Measurements from ENCODE around the gene ZNF285. TPM values are rescaled to one million over a fixed set of nuclear protein-coding genes. Genes with fewer than 3 reads are reported as not detected.

ZNF285 gene
- total RNA-seq, 1 experiment from 2014 or later: 3.9 TPM

DNA sequence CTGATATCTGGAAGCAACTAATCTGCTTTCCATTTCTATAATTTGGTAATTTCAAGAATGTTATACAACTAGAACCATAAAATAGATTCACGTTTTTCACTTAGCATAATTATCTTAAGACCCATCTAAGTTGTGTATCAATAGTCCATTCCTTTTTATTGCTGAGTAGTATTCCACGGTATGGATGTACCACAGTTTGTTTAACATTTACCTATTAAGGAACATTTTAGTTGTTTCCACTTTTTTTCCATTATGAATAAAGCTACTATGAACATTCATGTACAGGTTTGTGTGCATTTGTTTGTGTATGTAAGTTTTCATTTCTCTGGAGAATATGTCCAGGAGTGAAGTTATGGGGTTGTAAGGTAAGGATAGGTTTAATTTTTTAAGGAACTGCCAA is 26.6 kb downstream of the ZNF285 start:
- no TSS peak for BruUV-seq (replicated peaks)
- H3K9me3 ChIP-seq (ENCODE audit: low read depth, low read length, poor library complexity, severe bottlenecking): no peaks in the 10 kb centered on the region
- H3K27me3 ChIP-seq (replicated peaks; ENCODE audit: insufficient read depth, low read depth, low read length, poor library complexity): no peaks in the 10 kb centered on the region
- intact Hi-C loops (cut with micrococcal nuclease; ENCODE audit: unreplicated experiment): no loop called here
- no peaks in the 10 kb centered on the region for H3K36me3 ChIP-seq (ENCODE audit: insufficient read depth, low read length, poor library complexity, severe bottlenecking)
- TF ChIP-seq, protein P1, sequence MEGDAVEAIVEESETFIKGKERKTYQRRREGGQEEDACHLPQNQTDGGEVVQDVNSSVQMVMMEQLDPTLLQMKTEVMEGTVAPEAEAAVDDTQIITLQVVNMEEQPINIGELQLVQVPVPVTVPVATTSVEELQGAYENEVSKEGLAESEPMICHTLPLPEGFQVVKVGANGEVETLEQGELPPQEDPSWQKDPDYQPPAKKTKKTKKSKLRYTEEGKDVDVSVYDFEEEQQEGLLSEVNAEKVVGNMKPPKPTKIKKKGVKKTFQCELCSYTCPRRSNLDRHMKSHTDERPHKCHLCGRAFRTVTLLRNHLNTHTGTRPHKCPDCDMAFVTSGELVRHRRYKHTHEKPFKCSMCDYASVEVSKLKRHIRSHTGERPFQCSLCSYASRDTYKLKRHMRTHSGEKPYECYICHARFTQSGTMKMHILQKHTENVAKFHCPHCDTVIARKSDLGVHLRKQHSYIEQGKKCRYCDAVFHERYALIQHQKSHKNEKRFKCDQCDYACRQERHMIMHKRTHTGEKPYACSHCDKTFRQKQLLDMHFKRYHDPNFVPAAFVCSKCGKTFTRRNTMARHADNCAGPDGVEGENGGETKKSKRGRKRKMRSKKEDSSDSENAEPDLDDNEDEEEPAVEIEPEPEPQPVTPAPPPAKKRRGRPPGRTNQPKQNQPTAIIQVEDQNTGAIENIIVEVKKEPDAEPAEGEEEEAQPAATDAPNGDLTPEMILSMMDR (conservative IDR thresholded peaks at IDR 0.05; ENCODE audit: low read depth, low read length): no peak
- TF ChIP-seq EZH2 (IDR thresholded peaks at IDR 0.05; ENCODE audit: borderline replicate concordance, low read depth, low read length, poor library complexity, severe bottlenecking): no peak
- H3K4me1 ChIP-seq (ENCODE audit: insufficient read depth, low read length, poor library complexity, severe bottlenecking): no peaks in the 10 kb centered on the region
- CTCF ChIA-PET: no interaction called here
- POLR2A ChIA-PET (ENCODE audit: low non-redundant PET): no interaction called here
- no peak overlapping the region for H3K27ac ChIP-seq (ENCODE audit: low read depth, low read length, poor library complexity, severe bottlenecking)
- no peak for DNase-seq (ENCODE audit: low spot score)
- no peak overlapping the region for H3K4me3 ChIP-seq (ENCODE audit: low read depth, low read length, poor library complexity, severe bottlenecking)

DNA sequence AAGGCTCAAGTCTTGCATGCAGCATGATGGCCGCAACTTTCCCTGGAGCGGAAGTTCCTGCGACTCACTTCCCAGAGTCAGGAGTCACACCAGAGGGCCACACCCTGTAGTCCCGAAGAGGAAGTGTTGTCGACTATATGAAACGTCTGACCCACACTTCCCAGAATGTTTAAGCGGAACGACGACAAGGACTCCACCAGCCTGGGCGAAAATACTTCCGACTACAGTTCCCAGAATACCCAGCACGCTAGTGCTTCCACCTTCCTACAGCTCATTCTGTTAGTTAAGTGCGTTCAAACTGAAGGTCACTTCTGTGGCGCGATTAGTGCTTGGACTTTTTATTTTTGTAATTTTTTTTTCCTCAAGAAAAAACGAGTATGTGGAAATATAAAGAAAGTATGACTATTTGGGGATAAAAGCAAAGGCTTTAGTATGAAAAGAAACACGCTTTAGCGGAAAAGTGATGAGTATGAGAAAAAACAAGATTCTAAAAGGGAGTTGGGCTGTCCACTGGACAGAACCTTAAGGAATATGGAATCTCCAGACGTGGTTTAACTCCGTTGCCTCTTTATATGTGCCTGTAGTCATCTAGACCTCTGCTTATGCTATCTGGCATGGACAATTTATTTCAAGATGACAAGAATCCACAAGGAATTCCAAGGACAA is 29.5 kb downstream of the ZNF285 start:
- no TSS peak for BruUV-seq (replicated peaks)
- POLR2A ChIA-PET (ENCODE audit: low non-redundant PET): no interaction called here
- Histone ChIP-seq H3K4me3 (ENCODE audit: low read depth, low read length, poor library complexity, severe bottlenecking) (no peak overlapping the region), H3K36me3 (ENCODE audit: insufficient read depth, low read length, poor library complexity, severe bottlenecking) (no peaks in the 10 kb centered on the region), H3K27ac (ENCODE audit: low read depth, low read length, poor library complexity, severe bottlenecking) (no peak overlapping the region), H3K9me3 (ENCODE audit: low read depth, low read length, poor library complexity, severe bottlenecking) (no peaks in the 10 kb centered on the region), H3K4me1 (ENCODE audit: insufficient read depth, low read length, poor library complexity, severe bottlenecking) (no peaks in the 10 kb centered on the region), H3K27me3 (replicated peaks; ENCODE audit: insufficient read depth, low read depth, low read length, poor library complexity) (no peaks in the 10 kb centered on the region)
- no peak for DNase-seq (ENCODE audit: low spot score)
- TF ChIP-seq, protein P1 (conservative IDR thresholded peaks at IDR 0.05; ENCODE audit: low read depth, low read length): no peak
- TF ChIP-seq EZH2 (IDR thresholded peaks at IDR 0.05; ENCODE audit: borderline replicate concordance, low read depth, low read length, poor library complexity, severe bottlenecking): no peak
- intact Hi-C loops (cut with micrococcal nuclease; ENCODE audit: unreplicated experiment): no loop called here
- CTCF ChIA-PET: no interaction called here

DNA sequence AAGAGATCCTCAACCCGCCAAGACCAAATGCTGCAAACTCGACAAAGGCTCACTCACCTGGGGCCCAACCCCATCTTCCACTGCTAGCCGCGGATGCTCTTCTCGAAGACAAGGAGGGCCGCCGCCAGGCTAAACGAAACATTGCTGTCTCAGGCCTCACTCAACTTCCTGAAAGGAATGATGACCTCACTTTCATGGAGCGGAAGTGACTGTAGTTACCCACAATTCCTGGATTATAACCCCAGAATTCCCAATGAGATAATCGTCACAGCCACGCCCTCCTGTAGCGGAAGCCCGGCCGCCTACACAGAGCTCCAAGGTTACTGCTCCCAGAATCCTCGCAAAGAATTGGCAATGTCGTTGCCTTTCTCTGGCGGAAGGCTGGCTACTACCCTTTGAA is 34.4 kb downstream of the ZNF285 start:
- no TSS peak for BruUV-seq (replicated peaks)
- no peak for DNase-seq (ENCODE audit: low spot score)
- intact Hi-C loops (cut with micrococcal nuclease; ENCODE audit: unreplicated experiment): no loop called here
- ChIA-PET POLR2A (ENCODE audit: low non-redundant PET) (no interaction called here), CTCF (no interaction called here)
- no peaks in the 10 kb centered on the region for H3K27me3 ChIP-seq (replicated peaks; ENCODE audit: insufficient read depth, low read depth, low read length, poor library complexity)
- H3K4me3 ChIP-seq (ENCODE audit: low read depth, low read length, poor library complexity, severe bottlenecking): no peak overlapping the region
- no peaks in the 10 kb centered on the region for H3K9me3 ChIP-seq (ENCODE audit: low read depth, low read length, poor library complexity, severe bottlenecking)
- TF ChIP-seq EZH2 (IDR thresholded peaks at IDR 0.05; ENCODE audit: borderline replicate concordance, low read depth, low read length, poor library complexity, severe bottlenecking): no peak
- TF ChIP-seq, protein P1 (conservative IDR thresholded peaks at IDR 0.05; ENCODE audit: low read depth, low read length): no peak
- no peak overlapping the region for H3K27ac ChIP-seq (ENCODE audit: low read depth, low read length, poor library complexity, severe bottlenecking)
- no peaks in the 10 kb centered on the region for H3K4me1 ChIP-seq (ENCODE audit: insufficient read depth, low read length, poor library complexity, severe bottlenecking)
- no peaks in the 10 kb centered on the region for H3K36me3 ChIP-seq (ENCODE audit: insufficient read depth, low read length, poor library complexity, severe bottlenecking)

Data from A673 (cell line).